Stimulated activated CD4-positive, alpha-beta T cell treated with anti-CD3 and anti-CD28 coated beads, Interleukin-15, amount 100 ng/mL, for 48 hours (primary cell): ENCODE results near the gene MOG.
A peak's percentile ranks its signal among the peaks of the same experiment; 100 is the strongest.

Experiments used
- DNase-seq, 2 donors: peaks; one replicate each; pipeline ENCODE4 v3.0.0-alpha.2; 2020; ENCODE audit warnings: low read depth in 2 of 2

The MOG gene

DNA sequence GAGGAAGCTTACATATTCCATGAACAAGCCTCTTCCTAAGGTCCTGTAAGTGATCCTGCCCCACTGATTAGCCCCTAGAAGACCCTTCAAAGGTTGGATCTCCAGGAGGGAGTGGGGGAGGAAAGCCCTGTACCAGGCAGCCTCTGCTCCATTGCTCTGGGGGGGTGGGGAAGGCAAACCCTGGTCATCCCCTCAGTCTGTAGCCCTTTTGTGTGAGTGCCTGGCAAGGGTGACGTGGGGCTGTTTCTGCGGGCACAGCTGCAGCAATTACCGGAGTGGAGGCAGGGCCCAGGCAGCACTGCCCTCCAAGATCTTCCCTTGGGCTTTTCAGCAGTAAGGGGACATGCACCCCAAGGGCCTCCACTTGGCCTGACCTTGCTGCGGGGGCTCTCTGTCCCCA, at the start of gene MOG:
Gene MOG, plus strand, starts transcription at position 295 of the 400 bp plus-strand sequence. CDS start 118 bp downstream, outside the sequence.
- no peak for DNase-seq

DNA sequence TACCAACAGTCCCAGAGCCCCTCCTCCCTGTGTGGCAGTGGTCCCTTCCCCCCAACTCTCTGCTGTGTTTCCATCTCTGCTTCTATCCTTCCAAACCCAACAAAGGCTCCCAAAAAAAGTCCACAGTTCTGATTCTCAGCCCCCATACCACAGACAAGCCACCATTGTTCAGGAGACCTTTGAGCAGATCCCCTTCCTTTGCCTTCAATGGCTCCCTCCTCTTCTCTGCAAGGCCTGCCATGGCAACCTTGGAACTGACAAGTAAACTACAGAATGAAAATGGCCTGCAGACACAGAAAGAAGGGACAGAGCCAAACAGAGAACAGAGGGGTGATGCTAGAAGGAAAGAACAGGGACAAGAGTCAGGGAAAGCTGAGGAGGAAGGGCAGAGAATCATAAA, 48.8 kb upstream of the MOG start:
- DNase-seq: no peak

DNA sequence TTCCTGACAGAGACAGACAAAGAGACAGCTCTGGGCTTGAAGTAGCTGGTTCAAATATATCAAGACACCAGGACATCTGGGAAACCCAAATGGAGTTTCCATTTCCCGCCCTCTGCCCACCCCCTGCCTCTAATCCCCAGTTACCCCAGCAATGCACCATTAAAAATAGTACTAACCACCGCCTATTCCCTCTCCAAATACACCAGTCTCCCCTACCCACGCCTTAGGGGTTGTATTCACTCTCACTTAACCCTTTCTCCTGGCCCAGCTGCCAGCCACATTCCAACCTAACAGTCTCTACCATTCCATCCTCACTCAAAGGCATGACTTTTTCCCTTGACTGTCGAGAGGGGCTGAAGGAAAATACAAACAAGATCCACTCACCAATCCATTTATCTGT, 46.4 kb upstream of the MOG start:
- no peak for DNase-seq

DNA sequence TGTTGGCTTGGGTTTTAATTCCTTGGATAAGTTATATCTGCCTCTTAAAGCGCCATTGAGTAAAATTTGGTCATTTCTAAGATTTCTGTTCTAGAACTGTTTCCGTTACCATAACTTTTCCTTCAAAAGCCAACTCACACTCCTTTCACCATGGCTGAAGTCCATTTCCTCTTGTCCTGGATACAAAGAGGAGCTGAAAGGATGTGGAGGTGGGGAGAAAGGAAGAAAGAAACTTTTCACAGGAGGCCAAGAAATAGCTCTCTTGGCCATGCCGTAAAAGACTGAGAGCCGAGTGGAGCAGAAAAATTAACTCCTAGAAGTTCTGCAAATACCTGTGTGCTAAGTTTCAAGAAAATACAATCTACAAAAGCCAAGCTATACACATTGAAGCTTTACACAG, 45.5 kb upstream of the MOG start:
- DNase-seq: no peak

DNA sequence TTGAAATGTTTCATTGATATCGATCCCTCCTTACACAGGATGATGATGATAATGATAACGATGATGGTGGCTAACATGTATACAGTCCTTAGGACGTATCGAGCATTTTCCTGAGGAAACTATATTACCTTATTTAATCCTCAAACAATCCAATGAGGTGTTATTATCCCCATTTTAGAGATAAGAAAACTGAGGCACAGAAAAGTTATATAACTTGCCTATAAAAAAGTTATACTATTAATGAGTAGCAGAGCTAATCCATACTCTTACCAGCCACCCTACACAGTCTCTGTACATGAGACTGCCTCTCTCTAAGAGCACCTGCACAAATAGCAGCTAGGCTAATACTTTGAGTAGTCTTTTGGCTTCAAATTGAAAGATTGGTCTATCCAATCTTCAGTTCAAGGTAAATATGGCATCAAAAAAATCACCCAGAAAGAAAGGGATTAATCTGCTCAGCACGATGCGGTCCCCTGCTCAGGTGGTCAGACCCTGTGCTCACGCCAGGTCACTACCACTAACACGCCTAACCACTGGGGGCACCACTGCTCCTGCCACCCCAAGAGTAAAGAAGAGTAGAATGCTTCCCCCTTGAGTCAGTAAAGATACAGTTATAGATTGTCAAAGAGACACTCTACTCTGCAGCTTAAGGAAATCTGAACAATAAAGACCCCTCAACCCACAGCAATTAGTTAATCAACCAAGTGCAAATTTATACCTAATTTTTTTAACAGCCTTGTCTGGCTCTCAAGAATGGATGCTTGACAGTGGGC, 38.9 kb upstream of the MOG start:
- DNase-seq: no peak

DNA sequence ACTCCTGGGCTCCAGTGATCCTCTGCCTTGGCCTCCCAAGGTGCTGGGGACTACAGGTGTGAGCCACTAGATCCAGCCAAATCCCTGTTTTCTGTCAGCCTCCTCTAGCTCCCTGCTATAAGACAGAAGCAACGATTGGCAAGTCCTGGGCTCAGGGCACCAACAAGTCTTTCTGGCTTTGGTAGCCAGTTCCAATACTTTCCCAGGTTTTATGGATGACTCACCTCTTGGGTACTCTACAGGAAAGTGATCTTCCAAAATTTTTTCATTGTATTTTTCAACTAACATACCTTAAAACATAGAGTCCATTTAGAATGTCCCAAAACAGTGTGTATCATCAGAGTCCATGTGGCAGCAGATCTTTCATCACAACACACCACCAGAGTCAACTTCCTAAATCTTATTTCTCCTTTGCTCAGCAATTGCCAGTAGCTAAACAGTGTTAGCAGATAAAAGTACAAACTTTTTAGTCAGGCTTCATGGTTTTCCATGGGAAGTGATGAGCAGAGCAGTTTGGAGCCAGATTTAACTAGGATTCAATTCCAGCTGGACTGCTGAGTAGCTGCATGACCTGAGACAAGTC, 37.2 kb upstream of the MOG start:
- no peak for DNase-seq

DNA sequence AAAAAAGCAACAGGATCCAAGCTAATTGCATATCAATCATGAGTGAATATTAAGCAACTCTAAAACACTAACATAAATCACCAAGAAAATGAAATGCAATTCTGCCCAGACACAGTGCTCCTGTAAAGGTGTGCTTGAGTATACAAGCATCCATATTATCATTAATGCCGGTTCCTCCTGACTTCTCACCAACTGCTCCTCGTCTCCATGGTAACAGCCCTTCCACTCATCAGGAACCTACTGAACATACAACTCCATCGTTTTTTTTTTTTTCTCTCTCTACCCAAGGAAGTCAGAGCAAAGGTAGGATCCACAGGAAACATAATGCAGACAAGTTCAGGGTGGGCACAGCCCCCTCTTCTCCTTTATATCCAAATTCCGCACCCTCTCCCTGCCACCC, 36.3 kb upstream of the MOG start:
- DNase-seq: no peak

DNA sequence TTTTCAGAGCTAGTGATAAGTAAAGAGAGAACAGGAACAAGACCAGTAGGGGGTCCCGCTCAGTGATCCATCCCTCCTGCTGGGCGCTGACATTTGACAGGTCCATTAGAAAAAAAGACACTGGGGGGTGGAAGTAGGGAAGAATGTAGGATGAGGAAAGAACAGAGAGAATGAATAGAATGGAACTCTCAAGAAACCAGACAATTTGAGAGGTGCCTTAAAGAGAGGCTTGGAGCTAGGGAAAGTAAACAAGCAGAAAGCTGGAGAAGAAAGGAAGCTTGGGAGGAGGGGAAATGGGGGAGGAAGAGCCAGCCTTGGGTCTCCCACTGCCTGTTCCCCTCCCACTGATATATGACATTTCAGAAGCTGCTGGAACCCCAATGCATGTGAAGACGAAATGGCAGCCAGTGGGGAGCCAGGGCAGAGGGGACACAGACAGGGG, 32.4 kb upstream of the MOG start:
- DNase-seq: no peak

DNA sequence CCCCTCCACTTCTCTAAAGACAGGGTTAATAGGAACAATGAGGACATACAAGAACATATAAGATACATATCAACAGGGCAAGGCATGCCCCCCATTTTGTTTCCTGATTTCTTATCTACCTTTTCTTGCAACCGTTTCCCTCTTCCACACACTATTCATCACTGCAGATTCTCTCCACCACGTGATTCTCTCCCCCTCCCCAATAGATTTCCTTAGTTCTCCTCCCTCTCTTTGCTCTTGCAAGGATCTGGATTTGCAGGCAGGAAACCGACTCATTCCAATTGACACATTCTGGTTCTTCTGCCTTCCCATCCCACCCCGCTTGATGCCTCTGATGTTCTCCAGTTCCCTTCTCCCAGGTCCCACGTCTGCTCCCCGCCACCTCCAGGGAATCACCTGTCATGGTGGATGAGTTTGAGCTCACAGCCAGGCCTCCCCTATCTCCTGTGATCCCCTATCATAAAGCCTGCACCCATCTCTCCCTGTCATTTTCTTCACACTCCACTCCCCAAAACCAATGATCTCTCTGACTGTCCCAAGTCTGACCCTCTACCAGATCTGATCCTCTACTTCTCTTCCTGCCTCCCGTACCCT, 31.5 kb upstream of the MOG start:
- no peak for DNase-seq

DNA sequence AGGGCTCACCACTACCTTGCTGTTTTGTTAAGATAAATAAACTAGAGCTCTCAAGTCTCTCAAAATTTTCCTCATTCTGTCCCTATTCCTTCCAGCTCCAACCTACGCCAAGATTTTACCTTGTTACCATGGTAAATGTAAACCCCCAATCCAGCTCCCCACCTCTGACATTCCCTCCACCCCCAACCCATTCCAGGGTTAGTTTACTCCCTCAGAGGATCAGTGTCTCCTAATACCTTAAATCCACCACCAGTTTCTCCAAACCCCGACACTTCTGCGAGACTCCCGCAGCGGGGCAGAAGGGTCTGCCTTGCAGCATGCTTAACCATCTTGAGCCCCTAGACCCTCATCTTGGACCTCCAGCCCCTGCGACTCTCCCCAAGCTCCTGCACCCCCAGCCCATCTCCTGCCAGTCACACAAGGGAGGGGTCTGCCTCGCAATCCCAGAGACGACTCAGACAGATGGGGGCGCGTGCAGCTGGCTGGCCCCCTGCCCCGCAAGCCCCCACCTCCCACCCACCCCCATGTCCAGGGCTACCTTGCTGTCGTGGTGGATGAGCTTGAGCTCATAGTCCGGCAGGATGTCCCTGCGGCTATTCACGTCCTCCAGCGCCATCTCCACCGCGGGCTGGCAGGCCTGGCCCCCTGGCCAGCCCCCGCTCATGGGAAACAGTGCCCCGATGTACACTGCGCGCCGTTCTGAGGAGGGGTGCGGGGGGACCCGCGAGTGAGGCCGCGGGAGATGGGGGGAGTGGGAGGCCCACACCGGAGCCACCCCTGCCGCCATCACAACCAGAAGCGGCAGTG, 29.7 kb upstream of the MOG start:
- DNase-seq: no peak

DNA sequence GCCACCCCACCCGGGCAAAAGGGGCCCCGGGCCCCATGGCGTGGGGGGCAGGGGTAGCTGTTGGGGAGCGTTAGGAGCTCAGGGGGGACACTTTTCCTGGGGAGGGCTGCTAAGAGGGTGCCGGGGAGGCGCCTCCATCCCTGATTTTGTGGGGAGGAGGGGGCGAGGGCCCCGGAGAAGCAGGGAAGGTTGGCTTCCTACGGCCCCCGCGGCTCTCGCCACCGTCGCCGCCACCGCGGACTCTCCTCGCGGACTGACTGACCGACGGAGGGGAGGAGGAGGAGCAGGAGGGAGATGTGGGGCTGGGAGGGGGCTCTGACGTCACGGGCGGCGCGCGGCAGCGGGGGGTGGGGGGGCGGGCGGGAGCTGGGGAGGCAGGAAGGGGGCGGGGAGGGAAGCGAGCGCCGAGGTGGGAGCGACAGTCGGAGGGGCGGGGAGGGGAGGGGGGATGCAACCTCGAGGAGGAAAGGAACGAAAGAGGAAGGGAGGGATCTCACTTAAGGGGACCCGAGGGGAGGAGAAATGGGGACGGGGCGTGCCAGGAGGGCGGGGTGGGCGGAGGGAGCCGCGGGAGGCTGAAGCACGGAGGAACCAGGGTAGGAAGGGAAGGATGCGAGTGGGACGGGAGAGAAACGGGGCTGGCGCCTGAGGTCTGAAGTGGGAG, 29.0 kb upstream of the MOG start:
- peak in 1 of 2 donors; percentile 24 for DNase-seq

DNA sequence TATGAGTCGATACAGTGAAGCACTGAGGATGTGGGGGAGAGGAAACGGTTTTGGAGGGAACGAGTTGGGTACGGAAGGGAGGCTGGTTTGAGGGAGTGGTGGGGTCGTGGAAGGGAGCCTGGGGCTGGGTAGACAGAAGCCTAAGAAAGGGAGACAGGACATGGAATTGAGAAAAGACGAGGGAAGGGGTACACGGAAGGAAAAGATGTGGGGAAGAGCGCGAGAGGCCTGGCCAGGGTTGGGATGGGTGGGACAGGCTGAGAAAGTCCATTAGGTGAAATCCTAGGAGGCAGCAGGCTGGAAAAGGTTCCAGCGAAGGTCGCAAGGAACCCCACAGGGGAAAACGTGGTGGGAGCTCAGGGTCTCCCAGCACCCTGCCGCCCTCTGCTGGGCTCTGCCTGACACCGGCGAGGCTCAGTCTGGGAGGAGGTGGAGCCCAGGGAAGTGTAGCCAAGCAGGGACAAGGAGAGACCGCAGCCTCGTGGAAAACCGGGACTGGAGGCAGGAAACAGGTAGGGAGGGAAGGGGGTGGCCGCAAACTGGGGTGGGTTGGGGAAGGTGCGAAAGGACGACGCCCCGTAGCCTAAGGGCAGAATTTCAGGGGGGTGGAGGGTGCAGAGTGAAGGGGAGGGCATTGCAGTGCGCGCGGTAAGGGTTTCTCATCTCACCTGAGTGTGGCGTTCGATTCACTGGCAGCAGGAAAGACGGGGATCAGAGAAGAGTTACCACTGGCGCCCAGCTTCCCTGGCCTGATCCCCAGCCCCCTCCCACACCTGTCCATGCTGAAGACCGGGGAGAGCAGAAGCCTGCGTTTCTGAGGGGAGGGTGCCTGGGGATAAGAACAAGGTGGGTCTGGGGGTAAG, 28.2 kb upstream of the MOG start:
- peak; percentile 24 to 48 for DNase-seq

DNA sequence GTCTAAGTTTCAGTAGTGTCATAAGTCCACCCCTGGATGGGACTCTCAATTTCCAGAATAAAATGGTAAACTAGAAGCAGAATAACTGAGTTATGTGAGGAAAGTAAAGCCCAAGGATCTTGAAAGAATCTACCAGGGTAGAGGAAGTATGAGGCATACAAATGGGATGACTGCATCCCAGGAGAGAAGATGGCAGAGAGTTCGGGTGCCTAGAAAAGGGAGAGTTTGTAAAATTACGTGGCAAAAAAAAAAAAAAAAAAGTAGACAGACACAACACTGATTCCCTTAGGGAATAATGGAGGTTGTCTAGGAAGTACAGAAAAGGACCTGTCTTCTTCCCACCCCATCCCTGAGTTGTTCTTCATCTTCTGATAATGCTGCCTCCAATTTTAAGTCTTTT, 27.3 kb upstream of the MOG start:
- no peak for DNase-seq

DNA sequence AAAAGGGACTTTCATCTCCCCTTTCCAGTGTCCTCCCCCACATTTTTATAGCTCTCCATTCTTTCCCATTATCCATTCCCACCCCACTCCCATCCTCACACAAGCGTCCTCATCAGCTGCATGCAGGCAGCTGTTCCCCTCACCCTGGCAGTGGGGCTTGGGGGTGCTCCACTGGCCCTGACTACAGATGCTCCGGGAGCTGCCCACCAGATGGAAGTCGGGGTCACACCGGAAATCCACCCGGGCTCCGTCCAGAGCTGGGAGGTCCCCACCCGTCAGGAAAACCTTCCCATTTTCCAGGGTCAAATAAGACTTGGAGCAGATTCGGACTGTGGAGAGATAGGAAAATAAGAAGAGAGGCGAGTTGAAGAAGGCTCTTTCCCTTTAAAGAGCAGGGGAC, 26.6 kb upstream of the MOG start:
- no peak for DNase-seq

DNA sequence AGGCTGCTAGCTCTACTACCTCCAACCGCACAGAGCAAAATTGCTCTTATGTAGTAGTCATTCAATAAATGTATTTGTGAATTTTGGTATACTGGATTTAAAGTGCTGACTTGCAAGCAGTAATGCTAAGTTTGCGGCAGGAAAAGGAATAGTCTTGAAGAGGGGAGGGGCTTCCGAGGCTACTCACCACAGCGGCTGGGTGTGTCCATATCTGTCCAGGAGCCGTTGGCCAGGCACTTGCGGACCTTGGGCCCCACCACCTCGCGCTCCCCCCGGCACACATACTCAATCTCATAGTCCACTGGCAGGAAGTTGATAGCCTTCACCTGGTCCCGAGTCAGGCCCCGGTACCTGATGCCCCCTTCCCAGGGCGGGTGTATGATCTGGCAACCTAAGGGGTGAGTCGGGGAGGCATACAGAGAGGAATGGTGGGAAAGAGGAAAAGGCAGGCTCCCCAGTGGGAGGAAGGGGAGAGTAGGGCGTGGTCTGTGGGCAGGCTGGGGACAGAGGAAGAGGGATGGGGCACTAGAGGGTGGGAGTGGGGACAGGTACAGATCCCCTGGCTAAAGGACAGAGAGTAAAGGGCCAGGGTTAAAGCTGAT, 25.6 kb upstream of the MOG start:
- no peak for DNase-seq

DNA sequence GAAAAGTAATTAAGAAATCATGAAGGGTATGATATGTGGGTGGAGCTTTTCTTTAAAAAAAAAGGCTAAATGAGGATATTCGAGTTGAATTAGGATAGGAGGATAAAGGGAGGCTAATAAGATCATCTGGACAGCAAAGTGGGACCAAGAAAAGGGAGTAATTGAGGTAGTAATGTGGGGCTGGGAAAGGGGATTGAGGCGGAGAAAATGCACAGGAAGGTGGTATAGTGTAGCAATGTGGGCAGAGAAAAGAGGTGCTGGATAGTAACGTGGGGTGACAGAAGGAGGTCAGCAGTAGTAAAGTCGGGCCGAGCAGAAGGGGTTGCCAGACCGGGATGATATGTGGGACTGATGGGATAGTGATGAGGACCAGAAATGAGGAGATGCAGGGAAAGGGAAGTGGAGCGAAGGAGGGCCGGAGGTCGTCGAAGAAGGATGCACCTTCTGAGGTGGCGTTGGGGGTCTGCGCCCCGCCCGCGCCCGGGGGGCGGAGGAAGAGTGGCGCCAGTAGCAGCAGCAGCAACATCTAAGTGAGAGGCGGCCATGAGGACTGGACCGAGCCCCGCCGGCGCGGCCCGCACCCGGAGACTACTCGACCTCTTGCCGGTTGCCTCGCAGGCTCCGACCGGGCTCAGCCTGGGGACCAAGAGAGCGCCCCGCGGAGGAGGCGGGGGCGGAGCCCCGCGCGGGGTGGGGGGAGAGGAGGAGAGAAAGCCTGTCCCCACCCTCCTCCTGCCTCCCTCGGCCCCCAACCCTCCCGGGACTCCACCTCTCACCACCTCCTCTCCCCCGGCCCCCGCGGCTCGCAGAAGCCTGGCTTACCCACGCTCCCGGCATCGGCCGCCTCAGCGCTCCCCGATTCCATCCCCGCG, 24.8 kb upstream of the MOG start:
- peak in 1 of 2 donors; percentile 22 for DNase-seq

DNA sequence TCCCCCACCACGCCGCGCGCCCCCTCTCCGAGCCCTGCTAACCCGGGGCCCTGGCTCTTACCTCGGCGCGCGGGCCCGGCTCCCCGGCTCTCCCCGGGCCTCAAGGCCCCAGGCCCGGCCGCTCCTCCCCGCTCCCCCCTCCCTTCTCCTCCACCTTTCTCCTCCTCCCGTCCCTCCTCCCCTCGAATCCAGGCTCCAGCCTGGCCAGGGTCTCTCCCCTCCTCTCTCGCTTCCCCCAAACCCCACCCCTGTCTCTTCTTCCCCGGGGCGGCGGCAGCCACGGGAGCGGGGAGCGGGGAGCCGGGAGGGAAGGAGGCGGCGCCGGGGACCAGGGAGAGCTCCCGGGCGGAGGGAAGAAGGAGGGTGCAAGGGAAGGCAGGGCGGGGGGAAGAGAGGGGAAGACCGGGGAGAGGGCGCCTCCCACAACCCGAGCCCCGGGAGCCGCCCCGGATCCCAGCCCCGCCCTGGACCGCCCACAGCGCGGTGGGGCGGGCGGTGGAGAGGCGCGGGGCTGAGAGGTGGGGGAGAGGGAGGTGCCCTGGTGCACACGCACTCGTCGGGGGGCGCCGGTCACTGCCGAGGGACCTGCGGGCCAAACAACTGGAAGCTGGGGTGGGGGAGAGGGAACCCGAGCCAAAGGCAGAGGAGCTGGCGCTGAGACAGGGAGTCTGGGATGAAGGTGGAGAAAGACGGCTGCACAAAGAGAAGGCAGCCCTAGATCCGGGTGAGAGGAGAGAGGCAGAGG, 23.9 kb upstream of the MOG start, which contains the start of gene GABBR1:
Gene GABBR1, minus strand, starts transcription at position 395 of the 745 bp plus-strand sequence. CDS start 798 bp downstream, outside the sequence.
- DNase-seq: peak; percentile 24 to 66

DNA sequence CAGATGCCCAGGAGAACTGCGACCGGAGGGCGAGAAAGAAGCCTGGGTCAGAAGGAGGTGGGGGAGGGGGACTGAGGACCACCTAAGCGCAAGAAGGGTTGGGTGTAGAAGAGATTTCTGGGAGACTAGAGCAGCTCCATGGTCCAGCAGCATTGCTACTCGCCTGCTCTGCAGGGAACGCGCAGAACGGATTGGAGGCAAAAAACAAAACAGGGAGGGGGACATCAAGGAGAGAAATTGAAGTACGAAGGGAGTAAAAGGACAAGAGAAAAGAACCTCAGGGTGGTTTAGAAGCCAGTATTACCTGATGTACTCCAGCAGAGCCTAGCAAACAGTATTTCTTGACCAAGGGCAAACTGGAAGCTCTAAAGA, 23.4 kb upstream of the MOG start:
- no peak for DNase-seq

DNA sequence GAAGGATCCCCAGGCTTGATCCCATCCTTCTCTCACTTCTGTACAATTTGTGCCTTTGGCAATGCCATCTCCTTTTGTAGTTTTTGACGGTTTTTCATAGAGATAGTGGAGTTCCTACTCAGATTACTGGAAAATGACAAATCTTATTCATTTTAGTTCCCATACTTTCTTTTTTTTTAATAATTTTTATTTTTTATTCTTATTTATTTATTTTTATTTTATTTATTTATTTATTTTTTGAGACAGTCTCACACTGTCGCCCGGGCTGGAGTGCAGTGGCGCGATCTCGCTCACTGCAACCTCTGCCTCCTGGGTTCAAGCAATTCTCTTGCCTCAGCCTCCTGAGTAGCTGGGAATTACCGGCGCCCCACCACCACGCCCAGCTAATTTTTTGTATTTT, 19.6 kb upstream of the MOG start:
- no peak for DNase-seq
